Gastrocnemius medialis (tissue), 4 donors: ENCODE data around the gene HBE1. TPM values are rescaled to one million over a fixed set of nuclear protein-coding genes. Genes with fewer than 3 reads are reported as not detected.

Source experiments
- ATAC-seq, 2 donors: fragments of 150-250 bp; one replicate each; pipeline ENCODE4 v1.9.1; 2016
- DNase-seq, 2 donors: peaks; one replicate each; pipeline ENCODE4 v3.0.0-alpha.2; 2019
- H3K27ac ChIP-seq, 4 donors: fragments of 200-600 bp; sonication (generic); 1 replicate in 1 of 4; 2 replicates in 3 of 4; pipeline ENCODE4 v1.5.1; 2016 to 2018; ENCODE audit warnings: mild to moderate bottlenecking in 2 of 4, moderate library complexity in 1 of 4
- H3K27me3 ChIP-seq, 3 donors: fragments of 200-600 bp; sonication (generic) in 2 of 3; 1 replicate in 1 of 3; 2 replicates in 2 of 3; pipeline versions ENCODE4 v1.5.1 to v1.6.0; 2016 to 2019; ENCODE audit warnings: mild to moderate bottlenecking in 1 of 3, moderate library complexity in 1 of 3
- H3K36me3 ChIP-seq, 2 donors: fragments of 200-600 bp; sonication (generic) in 1 of 2; one replicate each; pipeline ENCODE4 v1.5.1; 2017 to 2018
- H3K4me1 ChIP-seq, 2 donors: fragments of 200-600 bp; sonication (generic) in 1 of 2; one replicate each; pipeline ENCODE4 v1.5.1; 2016 to 2017; ENCODE audit warnings: mild to moderate bottlenecking in 2 of 2
- H3K4me3 ChIP-seq, 4 donors: fragments of 200-600 bp; sonication (generic) in 3 of 4; 1 replicate in 1 of 4; 2 replicates in 3 of 4; pipeline ENCODE4 v1.5.1; 2016 to 2019; ENCODE audit warnings: mild to moderate bottlenecking in 2 of 4
- H3K9me3 ChIP-seq, 3 donors: fragments of 200-600 bp; sonication (generic) in 2 of 3; 1 replicate in 1 of 3; 2 replicates in 2 of 3; pipeline ENCODE4 v1.5.1; 2016 to 2019
- POLR2A ChIP-seq, 2 donors: fragments of 450-650 bp; IDR thresholded peaks; one replicate each; pipeline ENCODE4 v1.6.1; 2017; ENCODE audit warnings: antibody characterized with exemption in 2 of 2, mild to moderate bottlenecking in 2 of 2, moderate library complexity in 2 of 2
- in situ Hi-C, 4 donors: fragments of 200-750 bp; cut with MboI; loops; one replicate each; pipeline versions ENCODE4 v1.15.0 to v1.8.0; 2017; ENCODE audit warnings: low sequenced_read_pairs in 4 of 4
- intact Hi-C: fragments of 100-400 bp; cut with DNase I; formaldehyde crosslinking; loops from one replicate; pipeline ENCODE4 v1.15.1; 2023; ENCODE audit warnings: low total_unique reads
- total RNA-seq, 4 donors: library from RNA; depleted of rRNA; stranded (reverse); fragments of >200 nt; gene quantifications; one replicate each; pipeline versions ENCODE4 v1.1.0 to v1.2.3, GENCODE V29; 2016
- TF ChIP-seq, protein P1 (sequence below), 5 experiments: fragments of 450-650 bp in 3 of 5; fragments of 200-600 bp in 2 of 5; sonication (generic) in 2 of 5; IDR thresholded peaks in 4 of 5; conservative IDR thresholded peaks in 1 of 5; 1 replicate in 4 of 5; 2 replicates in 1 of 5; pipeline ENCODE4 v1.5.1; 2016 to 2019; ENCODE audit warnings: antibody characterized with exemption in 5 of 5, mild to moderate bottlenecking in 3 of 5, moderate library complexity in 3 of 5

Gene HBE1
- total RNA-seq, 4 donors from 2014 or later = not detected

- Histone ChIP-seq H3K27ac (no peak overlapping the region), H3K36me3 (no peaks in the 10 kb centered on the region), H3K27me3 (no peaks in the 10 kb centered on the region), H3K9me3 (no peaks in the 10 kb centered on the region), H3K4me1 (no peaks in the 10 kb centered on the region), H3K4me3 (no peak overlapping the region)
- TF ChIP-seq, protein P1, sequence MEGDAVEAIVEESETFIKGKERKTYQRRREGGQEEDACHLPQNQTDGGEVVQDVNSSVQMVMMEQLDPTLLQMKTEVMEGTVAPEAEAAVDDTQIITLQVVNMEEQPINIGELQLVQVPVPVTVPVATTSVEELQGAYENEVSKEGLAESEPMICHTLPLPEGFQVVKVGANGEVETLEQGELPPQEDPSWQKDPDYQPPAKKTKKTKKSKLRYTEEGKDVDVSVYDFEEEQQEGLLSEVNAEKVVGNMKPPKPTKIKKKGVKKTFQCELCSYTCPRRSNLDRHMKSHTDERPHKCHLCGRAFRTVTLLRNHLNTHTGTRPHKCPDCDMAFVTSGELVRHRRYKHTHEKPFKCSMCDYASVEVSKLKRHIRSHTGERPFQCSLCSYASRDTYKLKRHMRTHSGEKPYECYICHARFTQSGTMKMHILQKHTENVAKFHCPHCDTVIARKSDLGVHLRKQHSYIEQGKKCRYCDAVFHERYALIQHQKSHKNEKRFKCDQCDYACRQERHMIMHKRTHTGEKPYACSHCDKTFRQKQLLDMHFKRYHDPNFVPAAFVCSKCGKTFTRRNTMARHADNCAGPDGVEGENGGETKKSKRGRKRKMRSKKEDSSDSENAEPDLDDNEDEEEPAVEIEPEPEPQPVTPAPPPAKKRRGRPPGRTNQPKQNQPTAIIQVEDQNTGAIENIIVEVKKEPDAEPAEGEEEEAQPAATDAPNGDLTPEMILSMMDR (IDR thresholded peaks at IDR 0.05 in 4 of 5, conservative IDR thresholded peaks at IDR 0.05 in 1 of 5) = no peak
- no peak for TF ChIP-seq POLR2A (IDR thresholded peaks at IDR 0.05)
- intact Hi-C loops (no loop called here), in situ Hi-C loops (no loop called here)
- DNase-seq (no peak), ATAC-seq (no peak)
Observed at GRCh38 chr11:5246772-5247471, 22.8 kb downstream of the HBE1 start.

DNA sequence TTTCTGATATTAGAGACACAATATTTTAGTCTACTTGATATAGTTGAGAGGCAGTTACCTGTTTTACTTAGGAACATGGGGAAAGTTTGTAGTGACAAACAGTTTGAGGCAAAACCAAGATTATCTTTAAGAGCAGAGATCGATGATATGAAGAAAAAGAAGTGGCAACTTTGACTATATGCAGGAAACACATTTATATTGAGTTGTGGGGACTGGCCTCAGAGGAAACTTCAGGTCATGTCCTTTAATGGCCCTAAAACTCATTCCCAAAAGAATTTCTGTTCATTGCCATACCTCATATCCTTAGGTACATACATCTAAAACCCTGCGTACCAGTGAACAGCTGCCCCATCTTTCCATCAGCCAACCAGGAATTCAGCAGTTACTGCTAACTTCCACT, 24.6 kb downstream of the HBE1 start:
- Histone ChIP-seq H3K36me3 (no peaks in the 10 kb centered on the region), H3K27ac (no peak overlapping the region), H3K4me3 (no peak overlapping the region), H3K27me3 (no peaks in the 10 kb centered on the region), H3K4me1 (no peaks in the 10 kb centered on the region), H3K9me3 (no peaks in the 10 kb centered on the region)
- in situ Hi-C loops (no loop called here), intact Hi-C loops (no loop called here)
- DNase-seq (no peak), ATAC-seq (no peak)
- TF ChIP-seq, protein P1 (IDR thresholded peaks at IDR 0.05 in 4 of 5, conservative IDR thresholded peaks at IDR 0.05 in 1 of 5) = no peak
- no peak for TF ChIP-seq POLR2A (IDR thresholded peaks at IDR 0.05)

GRCh38 chr11:5243816-5244180, 25.9 kb downstream of the HBE1 start:
- no peaks in the 10 kb centered on the region for H3K4me1 ChIP-seq
- TF ChIP-seq, protein P1 (IDR thresholded peaks at IDR 0.05 in 4 of 5, conservative IDR thresholded peaks at IDR 0.05 in 1 of 5) = no peak
- no peak for TF ChIP-seq POLR2A (IDR thresholded peaks at IDR 0.05)

DNA sequence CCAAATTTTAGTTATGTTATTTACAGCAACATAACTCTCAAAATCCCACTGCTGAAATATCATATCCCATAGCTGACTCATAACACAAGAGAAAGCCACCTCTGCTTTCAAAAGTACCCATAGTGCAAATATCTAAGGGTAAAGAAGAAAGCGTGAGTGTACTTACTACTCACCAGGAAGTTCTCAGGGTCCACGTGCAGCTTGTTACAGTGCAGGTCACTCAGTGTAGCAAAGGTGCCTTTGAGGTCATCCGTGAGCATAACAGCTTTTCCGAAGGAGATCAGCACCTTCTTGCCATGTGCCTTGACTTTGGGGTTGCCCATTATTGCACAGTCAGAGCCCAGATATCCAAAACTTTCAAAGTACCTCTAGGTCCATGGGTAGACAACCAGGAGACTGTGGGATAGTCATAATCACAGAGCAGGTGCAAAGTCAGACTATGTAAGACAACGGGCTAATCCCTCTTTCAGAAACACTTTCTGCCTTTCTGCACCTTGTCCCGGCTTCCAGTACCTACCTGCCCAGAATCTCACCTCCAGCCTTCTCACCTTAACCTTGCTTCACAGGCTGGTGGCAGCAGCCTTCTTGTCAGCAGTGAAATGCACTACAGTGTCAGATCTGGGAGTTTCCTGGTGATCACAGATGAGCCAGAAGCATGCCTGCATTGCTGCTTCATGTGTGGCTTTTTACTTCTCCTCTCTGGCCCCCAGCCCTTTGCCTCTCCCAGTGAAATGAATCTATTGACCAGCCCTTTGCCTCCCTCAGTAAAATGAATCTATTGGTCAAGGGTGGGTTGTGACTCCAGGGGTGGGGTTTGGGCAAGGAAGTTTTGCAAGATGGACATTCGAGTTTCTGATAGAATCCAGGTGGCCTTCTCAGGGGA, 26.6 kb downstream of the HBE1 start:
- H3K4me3 ChIP-seq = no peak overlapping the region
- intact Hi-C loops (no loop called here), in situ Hi-C loops (no loop called here)
- no peak for ATAC-seq
- DNase-seq = no peak
- no peaks in the 10 kb centered on the region for H3K4me1 ChIP-seq
- TF ChIP-seq, protein P1 (IDR thresholded peaks at IDR 0.05 in 4 of 5, conservative IDR thresholded peaks at IDR 0.05 in 1 of 5) = no peak
- no peak for TF ChIP-seq POLR2A (IDR thresholded peaks at IDR 0.05)
- no peak overlapping the region for H3K27ac ChIP-seq
- no peaks in the 10 kb centered on the region for H3K27me3 ChIP-seq
- H3K9me3 ChIP-seq = no peaks in the 10 kb centered on the region
- H3K36me3 ChIP-seq = no peaks in the 10 kb centered on the region

More at GRCh38 chr11:5243816-5244180, 25.9 kb downstream of the HBE1 start:
- intact Hi-C loops = no loop called here
- Histone ChIP-seq H3K27ac (no peak overlapping the region), H3K36me3 (no peaks in the 10 kb centered on the region), H3K4me3 (no peak overlapping the region), H3K27me3 (no peaks in the 10 kb centered on the region), H3K9me3 (no peaks in the 10 kb centered on the region)
- ATAC-seq (no peak), DNase-seq (no peak)
- in situ Hi-C loops = no loop called here
